ENCODE measurements around the gene NECTIN4.

DNA sequence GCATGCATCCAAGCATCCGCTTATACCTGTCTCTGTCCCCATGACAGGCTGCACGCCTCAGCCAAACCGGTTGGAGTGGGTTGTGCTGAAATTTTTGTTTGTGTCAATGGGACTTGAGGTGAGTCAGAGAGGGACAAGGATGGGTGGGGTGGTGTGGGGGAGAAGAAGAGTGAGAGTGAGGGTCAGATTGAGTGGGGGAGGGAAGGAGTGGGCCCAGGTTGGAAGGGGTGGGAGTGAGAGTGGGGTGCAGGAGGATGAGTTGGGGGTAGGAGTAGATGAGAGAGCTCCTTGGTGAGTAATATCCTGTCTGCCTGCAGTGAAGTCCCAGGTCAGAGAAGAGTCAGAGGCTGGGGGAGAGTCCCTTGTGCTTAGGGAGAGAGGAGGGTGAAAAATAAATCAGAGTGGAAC lies 3.3 kb upstream of the NECTIN4 start:
- TF ChIP-seq EZH2phosphoT487 (IDR thresholded peaks at IDR 0.05; ENCODE audit: low read depth, severe bottlenecking, unreplicated experiment) (no peak), CTCF (IDR thresholded peaks at IDR 0.05; ENCODE audit: poor library complexity) (no peak)

All from hepatocyte (in vitro differentiated cells).